Activated CD4-positive, alpha-beta T cell treated with anti-CD3 and anti-CD28 coated beads, Interleukin-10, Interleukin-2, amounts not matched to agents 100 ng/mL and 50 ng/mL, durations not matched to agents 16 hours and 8 hours (primary cell): Measurements from ENCODE around the gene ELP1.
"Not testable (repeated sequence)": the region's sequence is repeated elsewhere in the genome, so short reads cannot be mapped to it uniquely, and the experiment has no call there.

Experiments
- DNase-seq: peaks from one replicate; pipeline ENCODE4 v3.0.0-alpha.2; 2020

ELP1 gene

GRCh38 chr9:108933718-108934322, at the start of gene ELP1:
Gene ELP1 (minus strand): TSS chr9:108934124. CDS start chr9:108931146, 2,978 bp downstream.
- DNase-seq = peak; percentile 94

GRCh38 chr9:108980893-108981292, 47.0 kb upstream of the ELP1 start:
- DNase-seq = no peak

- no peak for DNase-seq
Measured at GRCh38 chr9:108978205-108978604, 44.3 kb upstream of the ELP1 start.

- DNase-seq = no peak
Measured at GRCh38 chr9:108973895-108974294, 40.0 kb upstream of the ELP1 start.

- no peak for DNase-seq
Measured at GRCh38 chr9:108972626-108973209, 38.8 kb upstream of the ELP1 start.

- DNase-seq = no peak
Measured at GRCh38 chr9:108972186-108972585, 38.3 kb upstream of the ELP1 start.

GRCh38 chr9:108971392-108971791, 37.5 kb upstream of the ELP1 start:
- DNase-seq = not testable (repeated sequence)

GRCh38 chr9:108967916-108968315, 34.0 kb upstream of the ELP1 start:
- DNase-seq = no peak

- DNase-seq = no peak
Measured at GRCh38 chr9:108963459-108964143, 29.7 kb upstream of the ELP1 start.

- no peak for DNase-seq
Measured at GRCh38 chr9:108961151-108961550, 27.2 kb upstream of the ELP1 start.

GRCh38 chr9:108960331-108960730, 26.4 kb upstream of the ELP1 start:
- no peak for DNase-seq

- DNase-seq = peak; percentile 40
Measured at GRCh38 chr9:108956631-108957026, 22.7 kb upstream of the ELP1 start.

GRCh38 chr9:108956022-108956630, 22.2 kb upstream of the ELP1 start:
- DNase-seq = no peak

GRCh38 chr9:108953983-108954574, 20.2 kb upstream of the ELP1 start:
- DNase-seq = peak; percentile 17

- DNase-seq = no peak
Measured at GRCh38 chr9:108951578-108951977, 17.7 kb upstream of the ELP1 start.

- no peak for DNase-seq
Measured at GRCh38 chr9:108950168-108950567, 16.2 kb upstream of the ELP1 start.

- DNase-seq = no peak
Measured at GRCh38 chr9:108939975-108940374, 6.1 kb upstream of the ELP1 start.

GRCh38 chr9:108937561-108938305, 3.8 kb upstream of the ELP1 start:
- no peak for DNase-seq

GRCh38 chr9:108934323-108934893, 484 bp upstream of the ELP1 start, which contains the start of gene ABITRAM:
Gene ABITRAM (plus strand): TSS chr9:108934400. CDS start chr9:108934487, 87 bp downstream.
- peak; percentile 84 for DNase-seq

GRCh38 chr9:108933231-108933717, 650 bp downstream of the ELP1 start:
- DNase-seq = peak; percentile 23

- DNase-seq = no peak
Measured at GRCh38 chr9:108928386-108928785, 5.5 kb downstream of the ELP1 start.

GRCh38 chr9:108924466-108924865, 9.5 kb downstream of the ELP1 start:
- no peak for DNase-seq
